Uterus (tissue), 2 donors: ENCODE data around the gene CELF2.

ENCODE experiments used
- CTCF ChIP-seq, 4 experiments: fragments of 200-600 bp in 2 of 4; fragments of 450-650 bp in 2 of 4; sonication (generic) in 2 of 4; IDR thresholded peaks; one replicate each; pipeline ENCODE4 v1.5.1; 2016 to 2019; ENCODE audit warnings: antibody characterized with exemption in 4 of 4, mild to moderate bottlenecking in 2 of 4, moderate library complexity in 1 of 4
- POLR2A ChIP-seq, 2 donors: fragments of 450-650 bp; IDR thresholded peaks; one replicate each; pipeline ENCODE4 v1.6.1; 2016; ENCODE audit warnings: antibody characterized with exemption in 2 of 2, mild to moderate bottlenecking in 1 of 2, moderate library complexity in 1 of 2

DNA sequence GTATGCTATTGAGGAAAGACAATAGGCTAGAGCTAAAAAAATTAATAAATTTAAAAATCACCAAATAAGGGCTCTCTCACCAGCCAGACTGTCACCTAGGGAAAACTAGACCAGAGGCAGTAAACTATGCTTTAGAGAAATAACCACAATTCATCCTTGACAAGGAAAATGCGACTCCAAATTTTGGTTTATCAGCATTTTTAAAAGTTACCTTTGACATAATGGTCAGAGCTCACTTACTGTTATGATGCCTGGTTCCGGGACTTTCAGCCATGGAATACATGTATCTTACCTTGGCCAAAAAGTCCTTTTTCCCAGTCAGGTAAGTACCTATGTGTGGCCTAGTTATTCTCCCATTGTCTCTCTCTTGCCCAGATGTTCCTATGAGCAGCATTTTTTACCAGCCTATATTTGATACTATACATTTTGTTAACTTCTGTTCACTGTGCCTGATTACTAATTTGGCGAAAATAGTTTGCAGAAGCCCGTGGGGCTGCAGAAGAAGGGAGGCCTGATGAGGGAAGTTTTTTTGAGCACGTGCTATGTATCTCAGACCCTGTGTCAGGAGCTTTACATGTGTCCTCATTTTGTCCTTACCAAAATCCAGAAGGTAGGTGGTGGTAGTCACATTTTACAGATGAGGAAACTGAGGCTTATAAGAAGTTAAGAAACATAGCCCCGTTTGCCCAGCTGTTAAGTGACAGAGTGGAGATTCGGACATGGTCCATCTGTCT is 149.7 kb downstream of the CELF2 start:
- TF ChIP-seq POLR2A (IDR thresholded peaks at IDR 0.05), result no peak
- TF ChIP-seq CTCF (IDR thresholded peaks at IDR 0.05), result no peak
